HFFc6 (cell line): ENCODE data around the gene CRISPLD2. TPM values are rescaled to one million over a fixed set of nuclear protein-coding genes. Genes with fewer than 3 reads are reported as not detected.
A peak's percentile ranks its signal among the peaks of the same experiment; 100 is the strongest.

Source experiments
- DNase-seq: peaks from one replicate; pipeline ENCODE4 v3.0.0-alpha.2; 2018
- H3K27ac Mint-ChIP-seq: 2 replicates; pipeline ENCODE4 v1.8.0; 2020; ENCODE audit warnings: mild to moderate bottlenecking, mixed read lengths
- H3K27me3 Mint-ChIP-seq: 2 replicates; pipeline ENCODE4 v1.8.0; 2021; ENCODE audit warnings: mild to moderate bottlenecking, moderate library complexity, mixed read lengths; ENCODE audit not compliant: insufficient read depth
- H3K36me3 Mint-ChIP-seq: 2 replicates; pipeline ENCODE4 v1.8.0; 2021; ENCODE audit warnings: low read depth, mixed read lengths
- H3K4me1 Mint-ChIP-seq: 2 replicates; pipeline ENCODE4 v1.8.0; 2020; ENCODE audit warnings: low read depth, mixed read lengths
- H3K4me3 Mint-ChIP-seq: 2 replicates; pipeline ENCODE4 v1.8.0; 2020; ENCODE audit warnings: mild to moderate bottlenecking, moderate library complexity, mixed read lengths
- H3K9me3 Mint-ChIP-seq: 2 replicates; pipeline ENCODE4 v1.8.0; 2020; ENCODE audit warnings: mild to moderate bottlenecking, mixed read lengths
- CTCF ChIP-seq: fragments of 200-600 bp; sonication (generic); IDR thresholded peaks from 2 replicates; pipeline ENCODE4 v1.5.0; 2021; ENCODE audit warnings: antibody characterized with exemption, mild to moderate bottlenecking
- total RNA-seq, 6 experiments: library from RNA; stranded (reverse); fragmentation: NEBNext Ultra II Directional; extraction: Animal tissue kit (Norgen Biotek cat#: 25700); gene quantifications; 2 replicates in 1 of 6; 3 replicates in 5 of 6; pipeline ENCODE4 v1.2.3, GENCODE V29; 2021

Gene CRISPLD2
- total RNA-seq, 6 experiments from 2014 or later, result 12.2 to 15.5 (median 13.6) TPM

GRCh38 chr16:84941921-84942320 lies 122.1 kb downstream of the CRISPLD2 start:
- Mint-ChIP-seq H3K27me3 (peaks cover 3% of the 10 kb centered on the region; the same call in 1 of the 2 replicates), H3K4me3 (peak overlapping the region; percentile 48; the same call in 1 of the 2 replicates), H3K36me3 (peaks cover 10% of the 10 kb centered on the region), H3K9me3 (peaks cover 17% of the 10 kb centered on the region), H3K4me1 (peaks cover 41% of the 10 kb centered on the region), H3K27ac (peak overlapping the region; percentile 70)
- no peak for TF ChIP-seq CTCF
- peak; percentile 84 for DNase-seq

GRCh38 chr16:84942786-84943185 lies 123.0 kb downstream of the CRISPLD2 start:
- Mint-ChIP-seq H3K4me1 (peaks cover 41% of the 10 kb centered on the region), H3K4me3 (no peak overlapping the region), H3K36me3 (peaks cover 10% of the 10 kb centered on the region), H3K27me3 (peaks cover 4% of the 10 kb centered on the region), H3K27ac (no peak overlapping the region), H3K9me3 (peaks cover 17% of the 10 kb centered on the region)
- DNase-seq, result peak; percentile 25
- TF ChIP-seq CTCF, result no peak

GRCh38 chr16:84943620-84944019 lies 123.8 kb downstream of the CRISPLD2 start:
- Mint-ChIP-seq H3K36me3 (peaks cover 10% of the 10 kb centered on the region), H3K27me3 (peaks cover 4% of the 10 kb centered on the region), H3K9me3 (peaks cover 17% of the 10 kb centered on the region), H3K4me3 (no peak overlapping the region), H3K27ac (no peak overlapping the region), H3K4me1 (peaks cover 41% of the 10 kb centered on the region)
- no peak for TF ChIP-seq CTCF
- DNase-seq, result no peak

GRCh38 chr16:84947022-84947421 lies 127.2 kb downstream of the CRISPLD2 start:
- TF ChIP-seq CTCF, result no peak
- H3K9me3 Mint-ChIP-seq, result peaks cover 16% of the 10 kb centered on the region
- peaks cover 2% of the 10 kb centered on the region for H3K27me3 Mint-ChIP-seq
- H3K27ac Mint-ChIP-seq, result no peak overlapping the region
- H3K4me3 Mint-ChIP-seq, result no peak overlapping the region
- DNase-seq, result no peak
- peaks cover 24% of the 10 kb centered on the region for H3K4me1 Mint-ChIP-seq
- H3K36me3 Mint-ChIP-seq, result peaks cover 8% of the 10 kb centered on the region

GRCh38 chr16:84947996-84948850 lies 128.4 kb downstream of the CRISPLD2 start:
- no peak for DNase-seq
- Mint-ChIP-seq H3K27ac (no peak overlapping the region), H3K27me3 (peaks cover 2% of the 10 kb centered on the region), H3K36me3 (no peaks in the 10 kb centered on the region), H3K9me3 (peaks cover 6% of the 10 kb centered on the region; the same call in 1 of the 2 replicates), H3K4me3 (no peak overlapping the region), H3K4me1 (peaks cover 15% of the 10 kb centered on the region)
- TF ChIP-seq CTCF, result no peak
